Choroid plexus epithelial cell (primary cell): ENCODE measurements around the gene SLC38A2.

Source experiments
- DNase-seq: peaks from one replicate; pipeline ENCODE4 v3.0.0-alpha.2; 2010; ENCODE audit warnings: low read depth
- H3K4me3 ChIP-seq: 2 replicates; pipeline ENCODE4 v1.5.1; 2011; ENCODE audit warnings: low read depth, mild to moderate bottlenecking, control low read depth, low read length, moderate library complexity
- TF ChIP-seq, protein P1 (sequence below): conservative IDR thresholded peaks from 2 replicates; pipeline ENCODE4 v1.5.1; 2011; ENCODE audit warnings: low read depth, mild to moderate bottlenecking, control low read depth, inconsistent platforms, low read length, moderate library complexity

Gene SLC38A2

GRCh38 chr12:46362895-46363581 lies 9.5 kb downstream of the SLC38A2 start:
- H3K4me3 ChIP-seq, result no peak overlapping the region
- TF ChIP-seq, protein P1, sequence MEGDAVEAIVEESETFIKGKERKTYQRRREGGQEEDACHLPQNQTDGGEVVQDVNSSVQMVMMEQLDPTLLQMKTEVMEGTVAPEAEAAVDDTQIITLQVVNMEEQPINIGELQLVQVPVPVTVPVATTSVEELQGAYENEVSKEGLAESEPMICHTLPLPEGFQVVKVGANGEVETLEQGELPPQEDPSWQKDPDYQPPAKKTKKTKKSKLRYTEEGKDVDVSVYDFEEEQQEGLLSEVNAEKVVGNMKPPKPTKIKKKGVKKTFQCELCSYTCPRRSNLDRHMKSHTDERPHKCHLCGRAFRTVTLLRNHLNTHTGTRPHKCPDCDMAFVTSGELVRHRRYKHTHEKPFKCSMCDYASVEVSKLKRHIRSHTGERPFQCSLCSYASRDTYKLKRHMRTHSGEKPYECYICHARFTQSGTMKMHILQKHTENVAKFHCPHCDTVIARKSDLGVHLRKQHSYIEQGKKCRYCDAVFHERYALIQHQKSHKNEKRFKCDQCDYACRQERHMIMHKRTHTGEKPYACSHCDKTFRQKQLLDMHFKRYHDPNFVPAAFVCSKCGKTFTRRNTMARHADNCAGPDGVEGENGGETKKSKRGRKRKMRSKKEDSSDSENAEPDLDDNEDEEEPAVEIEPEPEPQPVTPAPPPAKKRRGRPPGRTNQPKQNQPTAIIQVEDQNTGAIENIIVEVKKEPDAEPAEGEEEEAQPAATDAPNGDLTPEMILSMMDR, result no peak
- DNase-seq, result peak; percentile 63

DNA sequence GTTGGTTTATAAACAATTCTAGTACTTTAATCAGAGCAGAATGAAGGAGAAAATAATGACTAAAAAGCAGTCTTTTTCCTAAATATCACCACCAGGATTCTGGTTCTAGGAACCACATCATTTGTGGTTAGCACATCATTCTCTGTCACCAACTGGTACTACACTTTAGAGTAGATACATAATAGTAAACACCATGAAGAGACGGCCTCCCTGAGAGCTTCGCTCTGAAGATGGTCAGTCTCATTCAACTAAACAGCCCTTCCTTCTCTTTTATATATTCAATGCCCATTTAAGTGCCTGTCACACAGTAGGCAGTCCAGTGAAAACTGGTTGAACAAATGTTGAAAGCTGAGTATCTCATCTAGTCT lies 10.9 kb downstream of the SLC38A2 start:
- peak; percentile 27 for DNase-seq
- TF ChIP-seq, protein P1, result no peak
- H3K4me3 ChIP-seq, result no peak overlapping the region

DNA sequence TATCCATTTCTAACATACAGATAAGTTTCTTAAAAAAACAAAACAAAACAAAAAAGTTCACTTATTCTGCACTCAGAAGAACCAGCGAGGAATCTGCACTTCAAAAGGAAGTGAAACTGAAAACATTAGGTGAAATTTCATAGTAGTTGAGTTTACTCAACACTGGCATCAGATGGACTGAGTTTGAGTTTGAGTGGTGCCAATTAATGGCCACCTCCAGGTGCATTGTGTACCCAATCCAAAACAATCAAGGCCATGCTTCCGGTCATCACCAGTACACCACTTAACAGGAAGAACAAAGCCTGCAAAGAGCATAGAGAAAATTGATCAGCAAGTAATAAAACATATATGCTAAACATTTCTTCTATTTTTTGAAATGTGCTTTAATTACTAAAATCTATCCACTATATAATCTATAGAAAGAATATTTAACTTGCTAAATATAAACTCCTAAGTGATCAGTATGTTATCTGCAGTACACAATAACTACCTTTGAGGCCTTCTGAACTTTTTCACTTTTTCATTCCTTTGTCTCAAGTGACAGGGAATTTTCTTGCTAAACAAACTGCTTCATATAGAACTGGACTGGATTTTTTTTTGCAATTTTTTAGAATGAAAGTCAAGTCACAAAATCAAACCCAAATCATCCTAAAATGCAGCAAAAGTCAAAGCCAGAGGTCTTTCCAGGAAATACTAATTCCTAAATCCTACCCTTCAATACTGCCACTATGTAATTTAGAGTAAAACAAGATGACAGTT lies 11.5 kb downstream of the SLC38A2 start:
- H3K4me3 ChIP-seq, result no peak overlapping the region
- TF ChIP-seq, protein P1, result no peak
- DNase-seq, result peak; percentile 30

DNA sequence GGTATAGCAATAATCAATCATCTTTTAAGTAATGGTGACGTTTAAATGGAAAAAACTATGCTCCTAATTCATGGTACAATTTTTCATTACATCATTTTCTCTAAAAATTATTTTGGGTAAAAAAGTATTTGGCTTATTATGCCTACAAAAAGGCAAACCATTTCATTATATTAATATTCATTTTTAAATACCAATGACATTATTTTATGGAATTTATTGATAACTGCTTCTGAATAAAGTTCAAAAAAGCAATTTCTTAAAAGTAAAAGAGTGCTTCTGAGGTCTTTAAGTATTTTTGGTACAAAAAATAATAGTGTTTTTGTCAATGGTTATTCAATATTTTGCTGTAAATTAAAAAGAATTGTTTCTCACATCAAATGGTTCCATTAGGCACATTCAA lies 12.2 kb downstream of the SLC38A2 start:
- TF ChIP-seq, protein P1, result no peak
- H3K4me3 ChIP-seq, result no peak overlapping the region
- DNase-seq, result no peak

DNA sequence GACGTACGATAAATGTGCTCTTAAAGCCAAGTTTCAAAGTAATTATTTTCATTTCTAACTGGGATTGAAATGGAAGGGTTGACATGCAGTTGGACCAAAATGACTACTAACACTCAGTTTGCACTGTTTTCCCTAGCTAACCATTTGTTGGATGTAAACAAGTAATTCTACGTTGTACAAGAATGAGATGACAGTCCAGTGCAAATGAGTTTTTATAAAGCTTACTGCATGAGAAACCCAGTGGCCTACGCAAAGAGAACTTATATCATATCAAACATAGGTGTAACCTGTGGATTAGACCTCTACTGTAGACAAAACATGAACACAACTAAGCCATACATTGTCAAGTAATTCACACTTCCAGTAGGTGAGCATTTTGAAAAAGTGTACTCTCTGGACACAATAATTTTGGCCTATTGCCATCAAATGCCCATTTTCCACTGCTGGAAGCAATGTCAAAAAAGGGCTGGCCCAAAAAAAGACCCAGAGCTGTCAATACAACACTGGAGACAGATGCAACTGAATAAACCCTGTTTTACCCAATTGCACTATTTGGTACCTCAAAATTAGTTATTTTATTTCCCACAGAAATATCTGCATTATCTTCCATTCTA lies 12.8 kb downstream of the SLC38A2 start:
- no peak overlapping the region for H3K4me3 ChIP-seq
- DNase-seq, result peak; percentile 19

DNA sequence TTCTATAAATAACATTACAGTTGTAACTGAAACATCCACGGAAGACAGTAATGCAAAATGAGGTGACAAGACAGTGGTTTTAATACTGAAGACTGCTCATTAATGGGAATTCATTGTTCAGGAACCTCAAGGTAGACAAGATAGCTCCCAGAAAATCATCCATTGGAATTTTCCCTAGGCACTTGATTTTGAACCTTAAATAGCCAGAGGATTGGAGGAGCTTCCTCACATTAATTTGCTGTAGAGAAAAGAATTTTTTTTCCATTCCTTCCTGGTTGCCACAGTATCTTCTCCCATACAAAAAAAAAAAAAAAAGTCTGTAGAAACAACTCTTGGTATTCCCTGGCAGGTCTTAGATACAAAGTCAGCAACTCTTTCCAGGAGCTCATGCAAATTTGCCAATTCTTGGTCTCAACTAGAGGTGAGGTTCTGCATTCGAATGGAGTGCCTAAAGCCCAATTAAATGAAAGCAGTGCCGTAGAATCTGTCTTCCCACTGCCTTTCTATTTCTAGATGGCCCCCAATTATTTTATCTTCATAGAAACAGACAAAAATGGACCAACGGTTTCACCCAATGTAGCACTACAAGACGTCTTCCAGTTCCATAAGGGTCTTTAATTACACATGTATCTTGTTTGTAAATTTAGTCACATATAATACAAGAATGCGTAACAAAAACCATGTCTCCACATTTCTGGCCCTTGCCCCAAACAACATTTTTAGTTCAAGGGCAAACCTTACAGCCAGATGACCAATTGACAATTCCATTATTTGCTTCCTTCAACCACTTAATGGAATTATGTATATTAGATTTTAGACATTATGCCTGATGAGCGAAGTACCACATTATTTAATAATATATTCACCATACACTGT lies 13.5 kb downstream of the SLC38A2 start:
- TF ChIP-seq, protein P1, result no peak
- peak; percentile 38 for DNase-seq
- no peak overlapping the region for H3K4me3 ChIP-seq

More for the DNA sequence above, 12.8 kb downstream of the SLC38A2 start:
- TF ChIP-seq, protein P1, result no peak
